GM21528 (cell line): ENCODE data around the gene COL5A1.

Experiments
- ATAC-seq: cut with Tn5 transposase; IDR thresholded peaks from one replicate; pipeline ENCODE4 v1.9.1; 2021; ENCODE audit warnings: mild to moderate bottlenecking, moderate library complexity; ENCODE audit not compliant: unreplicated experiment, low FRiP score

Gene COL5A1

GRCh38 chr9:134641173-134641989 is at the start of gene COL5A1:
Gene COL5A1, plus strand, starts transcription at chr9:134641803. Its CDS starts 385 bp downstream, at chr9:134642188.
- ATAC-seq: no peak

GRCh38 chr9:134592018-134592818 is 49.4 kb upstream of the COL5A1 start:
- no peak for ATAC-seq

- ATAC-seq: no peak
Observed at GRCh38 chr9:134592819-134593200, 48.8 kb upstream of the COL5A1 start.

GRCh38 chr9:134593286-134594077 is 48.1 kb upstream of the COL5A1 start:
- no peak for ATAC-seq

- no peak for ATAC-seq
Observed at GRCh38 chr9:134594078-134594941, 47.3 kb upstream of the COL5A1 start.

- ATAC-seq: no peak
Observed at GRCh38 chr9:134595014-134595413, 46.6 kb upstream of the COL5A1 start.

- no peak for ATAC-seq
Observed at GRCh38 chr9:134597041-134597913, 44.3 kb upstream of the COL5A1 start.

- no peak for ATAC-seq
Observed at GRCh38 chr9:134597957-134598883, 43.4 kb upstream of the COL5A1 start.

- ATAC-seq: no peak
Observed at GRCh38 chr9:134598884-134599245, 42.7 kb upstream of the COL5A1 start.

GRCh38 chr9:134600371-134600770 is 41.2 kb upstream of the COL5A1 start:
- ATAC-seq: no peak

- ATAC-seq: no peak
Observed at GRCh38 chr9:134600836-134601638, 40.6 kb upstream of the COL5A1 start.

GRCh38 chr9:134601764-134602163 is 39.8 kb upstream of the COL5A1 start:
- ATAC-seq: no peak

GRCh38 chr9:134602547-134603362 is 38.8 kb upstream of the COL5A1 start:
- no peak for ATAC-seq

- no peak for ATAC-seq
Observed at GRCh38 chr9:134604834-134605233, 36.8 kb upstream of the COL5A1 start.

GRCh38 chr9:134605351-134605965 is 36.1 kb upstream of the COL5A1 start:
- no peak for ATAC-seq

GRCh38 chr9:134605966-134606357 is 35.6 kb upstream of the COL5A1 start:
- no peak for ATAC-seq
